ENCODE measurements around the gene RPL27. TPM values are rescaled to one million over a fixed set of nuclear protein-coding genes. Genes with fewer than 3 reads are reported as not detected.

The RPL27 gene
- total RNA-seq, 4 donors from 2014 or later: 243 to 836 (median 677) TPM

DNA sequence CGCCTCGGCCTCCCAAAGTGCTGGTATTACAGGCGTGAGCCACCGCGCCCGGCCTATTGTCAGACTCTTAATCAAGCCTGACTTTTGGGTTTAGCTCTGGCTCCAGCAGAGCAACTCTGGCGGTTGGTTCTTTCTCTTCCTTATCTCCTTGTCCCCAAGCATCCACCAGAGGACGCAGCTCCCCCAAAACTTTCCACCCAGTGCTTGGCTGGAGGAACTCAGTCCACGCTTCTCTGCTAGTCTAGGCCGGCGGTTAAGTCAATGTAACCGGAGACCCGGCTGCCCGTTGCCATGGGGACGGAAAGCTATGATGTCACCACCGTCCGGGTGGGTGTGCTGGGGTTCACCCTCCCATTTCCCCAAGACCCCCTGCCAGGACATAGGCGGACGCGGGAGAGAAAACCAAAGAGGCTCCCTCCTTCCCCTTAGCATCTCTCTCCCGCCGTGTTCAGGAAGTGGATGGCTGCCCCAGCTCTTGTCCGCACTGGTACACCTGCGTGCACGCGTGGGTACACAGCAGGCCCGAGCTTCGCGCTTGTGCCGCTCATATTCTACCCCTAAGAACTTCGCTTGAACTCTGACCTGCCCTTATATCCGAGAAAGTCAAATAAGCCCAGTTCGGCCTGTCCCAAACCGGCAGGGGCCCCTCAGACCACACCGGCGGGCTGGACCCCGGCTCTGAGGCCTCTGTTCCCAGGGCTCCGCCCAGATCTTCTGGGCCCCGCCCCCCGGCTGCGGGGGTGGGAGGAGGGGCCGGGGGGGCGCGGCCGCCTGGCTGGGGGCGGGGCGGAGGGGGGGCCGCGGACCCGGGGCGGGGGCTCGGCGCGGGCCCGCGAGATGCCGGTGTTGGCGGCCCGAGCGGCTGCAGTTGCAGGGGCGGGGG, 26.4 kb downstream of the RPL27 start, which contains the start of gene RND2:
Gene RND2 (plus strand): TSS at position 825 of the 883 bp plus-strand sequence. CDS start 117 bp downstream, outside the sequence.
- in situ Hi-C loops (cut with MboI; ENCODE audit: low pct_ligation_motif_present in 1 of 4, low pct_unique_long_range_greater_than_20kb in 1 of 4, low sequenced_read_pairs in 3 of 4) (loop anchor here in 2 of 4 donors (25.0 kb wide), 1 partner anchor 313 kb away; no protein-coding TSS in a partner anchor), intact Hi-C loops (cut with DNase I; ENCODE audit: low total_unique reads) (no loop called here)
- no peaks in the 10 kb centered on the region for H3K36me3 ChIP-seq
- peak; percentile 87 for DNase-seq
- peaks cover 6 to 31% (median 25%) of the 10 kb centered on the region in 4 donors for H3K4me1 ChIP-seq
- H3K4me3 ChIP-seq: peak within 1 kb of the TSS; percentile 35 to 57 (median 43)
- peak within 1 kb of the TSS; percentile 67 to 86 (median 74) for H3K27ac ChIP-seq
- TF ChIP-seq, protein P1, sequence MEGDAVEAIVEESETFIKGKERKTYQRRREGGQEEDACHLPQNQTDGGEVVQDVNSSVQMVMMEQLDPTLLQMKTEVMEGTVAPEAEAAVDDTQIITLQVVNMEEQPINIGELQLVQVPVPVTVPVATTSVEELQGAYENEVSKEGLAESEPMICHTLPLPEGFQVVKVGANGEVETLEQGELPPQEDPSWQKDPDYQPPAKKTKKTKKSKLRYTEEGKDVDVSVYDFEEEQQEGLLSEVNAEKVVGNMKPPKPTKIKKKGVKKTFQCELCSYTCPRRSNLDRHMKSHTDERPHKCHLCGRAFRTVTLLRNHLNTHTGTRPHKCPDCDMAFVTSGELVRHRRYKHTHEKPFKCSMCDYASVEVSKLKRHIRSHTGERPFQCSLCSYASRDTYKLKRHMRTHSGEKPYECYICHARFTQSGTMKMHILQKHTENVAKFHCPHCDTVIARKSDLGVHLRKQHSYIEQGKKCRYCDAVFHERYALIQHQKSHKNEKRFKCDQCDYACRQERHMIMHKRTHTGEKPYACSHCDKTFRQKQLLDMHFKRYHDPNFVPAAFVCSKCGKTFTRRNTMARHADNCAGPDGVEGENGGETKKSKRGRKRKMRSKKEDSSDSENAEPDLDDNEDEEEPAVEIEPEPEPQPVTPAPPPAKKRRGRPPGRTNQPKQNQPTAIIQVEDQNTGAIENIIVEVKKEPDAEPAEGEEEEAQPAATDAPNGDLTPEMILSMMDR (IDR thresholded peaks at IDR 0.05): peak; percentile 52 to 80 (median 64)
- no peak for TF ChIP-seq EP300 (IDR thresholded peaks at IDR 0.05; ENCODE audit: low read depth)
- no peak for TF ChIP-seq POLR2AphosphoS5 (IDR thresholded peaks at IDR 0.05)
- peak; percentile 21 for TF ChIP-seq POLR2A (IDR thresholded peaks at IDR 0.05)
- 0% methylated on average over 34 of the region's 61 CpGs; no CpG with 5 or more reads in 1 of the 2 donors for WGBS, 2 donors (ENCODE audit: low coverage in 1 of 2)
- peaks cover 3% of the 10 kb centered on the region for H3K27me3 ChIP-seq
- H3K9me3 ChIP-seq: no peaks in the 10 kb centered on the region

DNA sequence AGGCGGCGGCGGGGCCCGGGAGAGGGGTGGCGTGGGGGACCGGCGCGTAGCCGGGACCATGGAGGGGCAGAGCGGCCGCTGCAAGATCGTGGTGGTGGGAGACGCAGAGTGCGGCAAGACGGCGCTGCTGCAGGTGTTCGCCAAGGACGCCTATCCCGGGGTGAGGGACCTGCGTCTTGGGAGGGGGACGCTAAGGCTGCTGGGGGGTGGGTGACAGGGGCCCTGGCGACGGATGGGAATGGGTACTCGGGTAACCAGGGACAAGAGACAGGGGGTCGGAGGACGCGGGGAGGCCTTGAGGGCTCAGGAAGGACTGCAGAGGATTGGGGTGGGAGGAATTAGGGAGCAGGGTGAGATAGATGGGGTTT, 27.1 kb downstream of the RPL27 start:
- in situ Hi-C loops (cut with MboI; ENCODE audit: low pct_ligation_motif_present in 1 of 4, low pct_unique_long_range_greater_than_20kb in 1 of 4, low sequenced_read_pairs in 3 of 4): loop anchor here in 1 of 4 donors (25.0 kb wide), 1 partner anchor 312 kb away; no protein-coding TSS in a partner anchor
- no peak for DNase-seq
- Histone ChIP-seq H3K4me1 (peaks cover 6 to 25% (median 18%) of the 10 kb centered on the region in 4 donors), H3K27me3 (peaks cover 3% of the 10 kb centered on the region), H3K9me3 (no peaks in the 10 kb centered on the region), H3K27ac (peak overlapping the region; percentile 67 to 86 (median 74)), H3K4me3 (peak overlapping the region; percentile 35 to 57 (median 43)), H3K36me3 (no peaks in the 10 kb centered on the region)
- intact Hi-C loops (cut with DNase I; ENCODE audit: low total_unique reads): no loop called here
- TF ChIP-seq, protein P1 (IDR thresholded peaks at IDR 0.05): no peak
- TF ChIP-seq EP300 (IDR thresholded peaks at IDR 0.05; ENCODE audit: low read depth) (no peak), POLR2A (IDR thresholded peaks at IDR 0.05) (no peak), POLR2AphosphoS5 (IDR thresholded peaks at IDR 0.05) (no peak)
- WGBS, 2 donors (ENCODE audit: low coverage in 1 of 2): 10% methylated on average over 26 of the region's 27 CpGs; no CpG with 5 or more reads in 1 of the 2 donors

DNA sequence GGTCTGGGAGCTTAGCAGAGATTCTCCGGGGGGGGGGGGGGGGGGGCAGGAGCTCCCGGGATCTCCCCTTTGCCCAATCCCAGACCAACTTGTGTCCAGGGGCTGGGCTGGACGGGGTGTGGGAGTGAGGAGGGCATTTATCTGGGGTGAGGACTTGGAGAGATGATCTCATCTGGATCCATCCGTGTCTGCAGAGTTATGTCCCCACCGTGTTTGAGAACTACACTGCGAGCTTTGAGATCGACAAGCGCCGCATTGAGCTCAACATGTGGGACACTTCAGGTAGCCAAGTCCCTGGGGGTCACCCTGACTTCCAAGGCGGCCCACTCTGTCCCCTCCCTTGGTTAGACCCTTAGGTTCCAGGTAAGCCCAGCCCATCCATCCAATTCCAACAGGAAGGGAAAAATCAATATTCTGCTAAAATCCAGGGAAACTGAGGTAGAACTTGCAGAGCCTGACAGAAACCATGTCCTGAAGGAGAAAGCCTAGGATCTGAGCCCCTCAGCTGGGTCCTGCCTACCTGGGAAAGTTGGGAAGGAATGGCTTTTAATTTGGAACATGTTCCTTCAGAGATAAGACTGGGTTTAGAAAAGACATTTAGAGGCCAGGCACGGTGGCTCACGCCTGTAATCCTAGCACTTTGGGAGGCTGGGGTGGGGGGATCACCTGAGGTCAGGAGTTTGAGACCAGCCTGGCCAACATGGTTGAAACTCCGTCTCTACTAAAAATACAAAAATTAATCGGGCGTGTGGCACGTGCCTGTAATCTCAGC, 27.7 kb downstream of the RPL27 start:
- WGBS, 2 donors (ENCODE audit: low coverage in 1 of 2): 67 to 74% methylated on average over 8 to 16 of the region's 16 CpGs
- Histone ChIP-seq H3K9me3 (no peaks in the 10 kb centered on the region), H3K4me1 (peaks cover 6 to 21% (median 15%) of the 10 kb centered on the region in 4 donors), H3K36me3 (no peaks in the 10 kb centered on the region), H3K27me3 (peaks cover 3% of the 10 kb centered on the region), H3K4me3 (no peak overlapping the region), H3K27ac (peak overlapping the region in 3 of 4 donors; percentile 67 to 86 (median 80))
- TF ChIP-seq, protein P1 (IDR thresholded peaks at IDR 0.05): no peak
- TF ChIP-seq POLR2A (IDR thresholded peaks at IDR 0.05): no peak
- TF ChIP-seq POLR2AphosphoS5 (IDR thresholded peaks at IDR 0.05): no peak
- in situ Hi-C loops (cut with MboI; ENCODE audit: low pct_ligation_motif_present in 1 of 4, low pct_unique_long_range_greater_than_20kb in 1 of 4, low sequenced_read_pairs in 3 of 4) (loop anchor here in 1 of 4 donors (25.0 kb wide), 1 partner anchor 311 kb away; no protein-coding TSS in a partner anchor), intact Hi-C loops (cut with DNase I; ENCODE audit: low total_unique reads) (no loop called here)
- DNase-seq: no peak
